HG02973 (cell line): Measurements from ENCODE around the gene NOXA1.
"Not testable (repeated sequence)": the region's sequence is repeated elsewhere in the genome, so short reads cannot be mapped to it uniquely, and the experiment has no call there.

Experiments used
- ATAC-seq: cut with Tn5 transposase; IDR thresholded peaks from one replicate; pipeline ENCODE4 v1.9.1; 2021; ENCODE audit warnings: moderate library complexity; ENCODE audit not compliant: unreplicated experiment

NOXA1 gene

GRCh38 chr9:137406085-137406760, 17.0 kb upstream of the NOXA1 start:
- no peak for ATAC-seq

GRCh38 chr9:137406876-137407589, 16.2 kb upstream of the NOXA1 start:
- no peak for ATAC-seq

- no peak for ATAC-seq
Measured at GRCh38 chr9:137407590-137408300, 15.4 kb upstream of the NOXA1 start.

- no peak for ATAC-seq
Measured at GRCh38 chr9:137408651-137409405, 14.4 kb upstream of the NOXA1 start.

- ATAC-seq: no peak
Measured at GRCh38 chr9:137409515-137409914, 13.7 kb upstream of the NOXA1 start.

GRCh38 chr9:137410236-137410890, 12.8 kb upstream of the NOXA1 start:
- ATAC-seq: not testable (repeated sequence)

- no peak for ATAC-seq
Measured at GRCh38 chr9:137410891-137411249, 12.3 kb upstream of the NOXA1 start.

- ATAC-seq: no peak
Measured at GRCh38 chr9:137411260-137411644, 11.9 kb upstream of the NOXA1 start.

- no peak for ATAC-seq
Measured at GRCh38 chr9:137411645-137412380, 11.4 kb upstream of the NOXA1 start.

- ATAC-seq: no peak
Measured at GRCh38 chr9:137412431-137412830, 10.8 kb upstream of the NOXA1 start.

GRCh38 chr9:137415451-137415850, 7.7 kb upstream of the NOXA1 start:
- ATAC-seq: no peak

GRCh38 chr9:137416006-137416562, 7.1 kb upstream of the NOXA1 start:
- ATAC-seq: no peak

- ATAC-seq: no peak
Measured at GRCh38 chr9:137416563-137417151, 6.5 kb upstream of the NOXA1 start.

- no peak for ATAC-seq
Measured at GRCh38 chr9:137417161-137418021, 5.8 kb upstream of the NOXA1 start.

GRCh38 chr9:137421838-137422603, 1.2 kb upstream of the NOXA1 start:
- ATAC-seq: no peak

- peak; percentile 32 for ATAC-seq
Measured at GRCh38 chr9:137423514-137424291, 510 bp downstream of the NOXA1 start.
